SK-N-SH treated with all-trans-retinoic acid at 6 μM for 48 hours (cell line): ENCODE measurements around the gene SMIM7.

ENCODE experiments used
- ARNTL ChIP-seq: fragments of 450-650 bp; formaldehyde crosslinking; IDR thresholded peaks from 2 replicates; pipeline ENCODE4 v1.5.0; 2020; ENCODE audit warnings: low read depth, mild to moderate bottlenecking, moderate library complexity, borderline replicate concordance
- BACH2 ChIP-seq: fragments of 250-450 bp; sonication (Bioruptor Pico); IDR thresholded peaks from 2 replicates; pipeline ENCODE4 v1.9.0; 2021; ENCODE audit warnings: mild to moderate bottlenecking, borderline replicate concordance
- CSDC2 ChIP-seq: fragments of 250-450 bp; sonication (Bioruptor Pico); IDR thresholded peaks from 2 replicates; pipeline ENCODE4 v1.5.0; 2020; ENCODE audit warnings: mild to moderate bottlenecking, moderate library complexity
- ESRRG ChIP-seq: fragments of 250-450 bp; sonication (Bioruptor Pico); IDR thresholded peaks from 2 replicates; pipeline ENCODE4 v1.6.1; 2021; ENCODE audit warnings: mild to moderate bottlenecking
- GLIS3 ChIP-seq: fragments of 250-450 bp; sonication (Bioruptor Pico); IDR thresholded peaks from 2 replicates; pipeline ENCODE4 v1.5.0; 2020; ENCODE audit warnings: mild to moderate bottlenecking, moderate library complexity
- OSR1 ChIP-seq: fragments of 250-450 bp; sonication (Bioruptor Pico); IDR thresholded peaks from 2 replicates; pipeline ENCODE4 v1.8.0; 2022; ENCODE audit warnings: moderate library complexity, mild to moderate bottlenecking, inconsistent platforms
- PPARA ChIP-seq: fragments of 250-450 bp; sonication (Bioruptor Pico); IDR thresholded peaks from 2 replicates; pipeline ENCODE4 v1.5.0; 2020; ENCODE audit warnings: mild to moderate bottlenecking, borderline replicate concordance
- RARB ChIP-seq: fragments of 250-450 bp; sonication (Bioruptor Pico); IDR thresholded peaks from 2 replicates; pipeline ENCODE4 v1.8.0; 2021; ENCODE audit warnings: mild to moderate bottlenecking, moderate library complexity
- TOX ChIP-seq: fragments of 250-450 bp; sonication (Bioruptor Pico); IDR thresholded peaks from 2 replicates; pipeline ENCODE4 v1.8.0; 2021; ENCODE audit warnings: mild to moderate bottlenecking, moderate library complexity, borderline replicate concordance
- ZFP3 ChIP-seq: fragments of 250-450 bp; sonication (Bioruptor Pico); IDR thresholded peaks from 2 replicates; pipeline ENCODE4 v1.5.0; 2020; ENCODE audit warnings: mild to moderate bottlenecking, moderate library complexity
- TF ChIP-seq, protein P1 (sequence below): fragments of 250-450 bp; sonication (Bioruptor Pico); IDR thresholded peaks from 2 replicates; pipeline ENCODE4 v1.8.0; 2020; ENCODE audit warnings: mild to moderate bottlenecking, moderate library complexity, borderline replicate concordance
- TF ChIP-seq, protein P2 (sequence below): fragments of 250-450 bp; sonication (Bioruptor Pico); IDR thresholded peaks from 2 replicates; pipeline ENCODE4 v1.5.0; 2020; ENCODE audit warnings: mild to moderate bottlenecking, moderate library complexity

DNA sequence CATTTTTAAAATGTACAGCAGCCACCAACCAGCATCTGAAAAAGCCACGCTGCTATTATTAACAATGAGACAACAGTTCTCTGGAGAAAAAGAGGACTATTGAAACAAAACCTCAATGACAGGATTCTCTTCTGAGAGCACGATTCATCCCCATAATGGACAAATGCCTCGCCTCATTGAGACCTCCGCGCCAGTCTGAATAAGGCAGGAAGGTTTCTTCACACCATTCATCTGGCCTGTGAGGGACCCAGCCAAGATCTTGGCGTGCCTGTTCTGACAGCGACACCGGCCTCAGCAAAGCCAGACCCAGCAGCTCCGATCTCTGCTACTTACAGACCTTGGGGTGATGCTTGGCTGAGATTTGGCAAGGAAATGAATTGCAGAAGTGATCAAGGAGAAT lies 14.8 kb downstream of the SMIM7 start:
- TF ChIP-seq OSR1 (CRISPR knock-in tag) (no peak), BACH2 (no peak), ARNTL (no peak), TOX (no peak), PPARA (no peak), CSDC2 (CRISPR knock-in tag) (no peak), ZFP3 (CRISPR knock-in tag) (no peak), RARB (CRISPR knock-in tag) (no peak), GLIS3 (CRISPR knock-in tag) (no peak), ESRRG (CRISPR knock-in tag) (no peak)
- TF ChIP-seq, protein P1, sequence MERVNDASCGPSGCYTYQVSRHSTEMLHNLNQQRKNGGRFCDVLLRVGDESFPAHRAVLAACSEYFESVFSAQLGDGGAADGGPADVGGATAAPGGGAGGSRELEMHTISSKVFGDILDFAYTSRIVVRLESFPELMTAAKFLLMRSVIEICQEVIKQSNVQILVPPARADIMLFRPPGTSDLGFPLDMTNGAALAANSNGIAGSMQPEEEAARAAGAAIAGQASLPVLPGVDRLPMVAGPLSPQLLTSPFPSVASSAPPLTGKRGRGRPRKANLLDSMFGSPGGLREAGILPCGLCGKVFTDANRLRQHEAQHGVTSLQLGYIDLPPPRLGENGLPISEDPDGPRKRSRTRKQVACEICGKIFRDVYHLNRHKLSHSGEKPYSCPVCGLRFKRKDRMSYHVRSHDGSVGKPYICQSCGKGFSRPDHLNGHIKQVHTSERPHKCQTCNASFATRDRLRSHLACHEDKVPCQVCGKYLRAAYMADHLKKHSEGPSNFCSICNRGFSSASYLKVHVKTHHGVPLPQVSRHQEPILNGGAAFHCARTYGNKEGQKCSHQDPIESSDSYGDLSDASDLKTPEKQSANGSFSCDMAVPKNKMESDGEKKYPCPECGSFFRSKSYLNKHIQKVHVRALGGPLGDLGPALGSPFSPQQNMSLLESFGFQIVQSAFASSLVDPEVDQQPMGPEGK: no peak
- TF ChIP-seq, protein P2, sequence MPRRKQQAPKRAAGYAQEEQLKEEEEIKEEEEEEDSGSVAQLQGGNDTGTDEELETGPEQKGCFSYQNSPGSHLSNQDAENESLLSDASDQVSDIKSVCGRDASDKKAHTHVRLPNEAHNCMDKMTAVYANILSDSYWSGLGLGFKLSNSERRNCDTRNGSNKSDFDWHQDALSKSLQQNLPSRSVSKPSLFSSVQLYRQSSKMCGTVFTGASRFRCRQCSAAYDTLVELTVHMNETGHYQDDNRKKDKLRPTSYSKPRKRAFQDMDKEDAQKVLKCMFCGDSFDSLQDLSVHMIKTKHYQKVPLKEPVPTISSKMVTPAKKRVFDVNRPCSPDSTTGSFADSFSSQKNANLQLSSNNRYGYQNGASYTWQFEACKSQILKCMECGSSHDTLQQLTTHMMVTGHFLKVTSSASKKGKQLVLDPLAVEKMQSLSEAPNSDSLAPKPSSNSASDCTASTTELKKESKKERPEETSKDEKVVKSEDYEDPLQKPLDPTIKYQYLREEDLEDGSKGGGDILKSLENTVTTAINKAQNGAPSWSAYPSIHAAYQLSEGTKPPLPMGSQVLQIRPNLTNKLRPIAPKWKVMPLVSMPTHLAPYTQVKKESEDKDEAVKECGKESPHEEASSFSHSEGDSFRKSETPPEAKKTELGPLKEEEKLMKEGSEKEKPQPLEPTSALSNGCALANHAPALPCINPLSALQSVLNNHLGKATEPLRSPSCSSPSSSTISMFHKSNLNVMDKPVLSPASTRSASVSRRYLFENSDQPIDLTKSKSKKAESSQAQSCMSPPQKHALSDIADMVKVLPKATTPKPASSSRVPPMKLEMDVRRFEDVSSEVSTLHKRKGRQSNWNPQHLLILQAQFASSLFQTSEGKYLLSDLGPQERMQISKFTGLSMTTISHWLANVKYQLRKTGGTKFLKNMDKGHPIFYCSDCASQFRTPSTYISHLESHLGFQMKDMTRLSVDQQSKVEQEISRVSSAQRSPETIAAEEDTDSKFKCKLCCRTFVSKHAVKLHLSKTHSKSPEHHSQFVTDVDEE (CRISPR knock-in tag): no peak
